ENCODE measurements around the gene SSH3.
"Not testable (repeated sequence)": the region's sequence is repeated elsewhere in the genome, so short reads cannot be mapped to it uniquely, and the experiment has no call there.

The SSH3 gene

DNA sequence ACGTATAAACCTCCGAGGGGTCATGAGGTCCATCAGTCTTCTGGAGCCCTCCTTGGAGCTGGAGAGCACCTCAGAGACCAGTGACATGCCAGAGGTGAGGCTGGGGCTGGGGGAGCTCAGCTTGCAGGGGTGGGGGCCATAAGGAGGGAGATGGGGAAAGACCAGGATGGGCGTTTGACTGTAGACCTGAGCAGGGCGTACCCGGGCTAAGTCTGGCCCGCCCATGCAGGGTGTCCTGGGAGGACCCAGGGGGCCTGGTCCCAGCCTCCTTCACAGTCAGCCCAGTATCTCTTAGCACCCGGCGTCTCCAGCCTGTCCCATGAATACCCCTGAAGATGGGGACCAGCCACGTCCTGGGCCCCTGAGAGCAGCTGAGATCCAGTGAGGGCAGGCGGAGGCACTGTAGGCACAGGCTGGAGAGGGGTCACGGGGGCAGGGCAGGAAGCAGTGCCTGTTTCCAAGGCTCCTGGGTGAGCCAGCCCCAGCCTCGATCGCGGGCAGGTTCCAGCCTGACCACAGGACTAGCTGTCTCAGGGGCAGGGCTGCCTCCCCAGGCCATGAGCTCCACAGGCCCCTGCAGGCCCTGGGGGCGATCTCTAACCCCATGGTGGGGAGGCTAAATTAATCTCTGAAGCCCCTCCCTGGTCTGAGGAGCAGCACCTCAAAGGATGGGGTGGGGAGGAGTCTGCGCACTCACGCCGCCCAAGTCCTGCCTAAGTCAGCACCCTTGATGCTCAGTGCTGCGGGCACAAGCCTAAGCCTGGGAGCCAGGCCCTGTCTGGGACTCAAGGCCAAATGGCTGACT, 7.1 kb downstream of the SSH3 start:
- DNase-seq (ENCODE audit: low read depth in 2 of 2) = no peak

DNA sequence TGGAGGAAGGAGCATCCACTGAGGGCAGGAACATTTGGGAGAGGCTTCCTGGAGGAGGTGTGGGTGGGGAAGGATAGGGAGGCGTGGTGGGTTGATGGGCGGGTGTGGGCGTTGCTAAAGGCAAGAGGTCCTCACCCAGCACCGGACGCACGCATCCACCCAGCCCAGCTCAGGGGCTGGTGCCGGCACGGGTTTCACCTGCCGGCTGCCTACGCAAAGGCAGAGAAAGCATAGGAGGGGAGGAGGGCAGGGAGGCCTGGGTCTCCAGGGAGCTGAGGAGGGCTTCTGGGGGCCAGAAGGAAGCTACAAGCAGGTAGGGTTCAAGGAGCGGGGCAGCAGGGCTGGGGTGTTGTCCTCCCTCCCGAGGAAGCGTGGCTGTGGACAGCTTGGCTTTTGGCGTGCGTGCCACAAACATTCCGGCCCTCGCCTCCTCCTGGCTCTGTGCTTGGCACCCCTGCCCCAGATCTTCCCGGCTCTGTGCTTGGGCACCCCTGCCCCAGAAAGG, 7.8 kb downstream of the SSH3 start:
- no peak for DNase-seq (ENCODE audit: low read depth in 2 of 2)

DNA sequence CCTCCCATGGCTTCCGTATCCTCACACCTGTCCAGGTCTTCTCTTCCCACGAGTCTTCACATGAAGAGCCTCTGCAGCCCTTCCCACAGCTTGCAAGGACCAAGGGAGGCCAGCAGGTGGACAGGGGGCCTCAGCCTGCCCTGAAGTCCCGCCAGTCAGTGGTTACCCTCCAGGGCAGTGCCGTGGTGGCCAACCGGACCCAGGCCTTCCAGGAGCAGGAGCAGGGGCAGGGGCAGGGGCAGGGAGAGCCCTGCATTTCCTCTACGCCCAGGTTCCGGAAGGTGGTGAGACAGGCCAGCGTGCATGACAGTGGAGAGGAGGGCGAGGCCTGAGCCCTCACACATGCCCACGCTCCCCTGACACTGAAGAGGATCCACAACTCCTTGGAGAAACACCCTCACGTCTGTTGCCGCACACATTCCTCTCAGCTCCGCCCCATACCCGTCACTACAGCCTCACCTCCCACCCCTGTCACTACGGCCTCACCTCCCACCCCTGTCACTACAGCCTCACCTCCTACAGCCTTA, 8.3 kb downstream of the SSH3 start:
- DNase-seq (ENCODE audit: low read depth in 2 of 2) = no peak

DNA sequence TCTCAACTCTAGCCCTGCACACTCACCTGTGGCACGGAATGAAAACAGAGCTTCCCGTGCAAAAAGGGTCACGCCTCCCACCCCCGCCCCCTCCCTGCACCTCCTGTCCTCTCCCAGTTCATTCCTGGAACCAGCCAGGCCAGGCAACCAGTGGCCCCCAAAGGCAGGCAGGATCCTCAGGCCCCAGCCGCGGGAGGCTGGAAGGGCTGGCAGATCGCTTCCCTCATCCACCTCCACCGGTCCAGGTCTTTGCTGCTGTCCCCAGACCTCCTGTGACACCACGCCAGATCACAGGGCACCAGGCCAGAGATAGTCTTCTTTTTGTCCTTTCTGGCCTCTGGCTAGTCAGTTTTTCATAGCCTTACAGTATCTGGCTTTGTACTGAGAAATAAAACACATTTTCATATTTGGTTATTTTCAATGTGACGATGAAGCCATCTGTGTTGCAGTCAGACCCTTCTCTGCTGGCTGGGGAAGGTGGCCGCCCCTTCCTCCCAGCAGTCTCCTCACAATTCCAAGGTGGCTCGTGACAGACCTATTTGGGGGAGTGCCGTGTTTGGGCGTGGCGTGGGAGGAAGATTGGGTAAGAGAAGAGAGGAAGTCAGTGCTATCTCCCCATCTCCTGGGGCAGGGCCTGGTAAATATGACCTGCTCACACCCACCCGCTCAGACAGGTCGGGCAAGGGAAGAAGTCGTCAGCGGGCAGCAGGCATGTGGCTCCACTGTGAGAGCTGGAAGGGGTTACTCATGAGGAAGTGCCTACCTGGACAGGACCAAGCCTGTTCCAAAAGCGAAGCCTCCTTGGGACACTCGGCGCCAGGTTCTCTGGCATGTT, 9.1 kb downstream of the SSH3 start:
- DNase-seq (ENCODE audit: low read depth in 2 of 2) = no peak

DNA sequence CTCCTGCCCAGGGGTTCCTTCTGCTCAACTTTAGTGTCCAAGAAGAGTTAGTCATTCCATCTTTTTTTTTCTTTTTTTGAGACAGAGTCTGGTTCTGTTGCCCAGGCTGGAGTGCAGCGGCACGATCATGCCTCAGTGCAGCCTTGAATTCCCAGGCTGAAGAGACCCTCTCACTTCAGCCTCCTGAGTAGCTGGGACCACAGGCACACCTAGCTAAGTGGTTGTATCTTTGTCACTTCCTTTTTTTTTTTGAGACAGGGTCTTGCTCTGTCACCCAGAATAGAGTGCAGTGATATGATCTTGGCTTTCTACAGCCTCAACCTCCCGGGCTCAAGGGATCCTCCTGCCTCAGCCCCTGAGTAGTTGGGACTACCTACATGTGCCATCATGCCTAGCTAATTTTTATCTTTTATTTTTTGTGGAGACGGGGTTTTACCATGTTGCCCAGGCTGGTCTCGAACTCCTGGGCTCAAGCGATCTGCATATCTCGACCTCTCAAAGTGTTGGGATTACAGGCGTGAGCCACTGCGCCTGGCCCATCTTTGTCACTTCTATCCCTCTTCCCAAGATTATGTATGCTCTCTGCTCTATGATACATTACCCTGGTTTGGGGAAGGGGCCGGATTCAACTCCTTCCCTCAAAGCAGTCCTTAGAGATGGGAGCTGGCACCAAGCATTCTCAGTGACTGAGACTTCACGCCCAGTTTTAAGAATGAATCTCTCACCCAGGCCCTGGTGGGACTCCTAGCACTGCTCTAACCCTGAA, 10.0 kb downstream of the SSH3 start:
- DNase-seq (ENCODE audit: low read depth in 2 of 2) = no peak

DNA sequence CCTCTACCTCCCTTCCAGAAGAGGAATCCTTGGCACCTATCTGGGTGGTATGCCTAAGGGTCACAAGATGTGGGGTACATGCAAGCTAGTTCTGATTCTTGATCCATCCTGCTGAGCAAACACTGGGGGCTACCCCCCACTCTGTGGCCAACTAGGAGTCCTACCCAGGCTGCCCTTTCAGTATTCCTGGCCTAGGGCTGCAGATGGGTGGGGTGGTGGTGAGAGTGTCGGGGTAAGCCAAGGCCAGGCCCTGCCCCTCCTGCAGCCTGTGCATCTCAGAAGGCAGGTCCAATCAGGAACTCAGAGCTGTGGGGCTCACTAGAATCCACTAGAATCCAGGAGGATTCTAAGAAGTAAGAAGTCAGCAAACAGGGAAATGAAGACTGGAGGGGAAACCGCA, 10.9 kb downstream of the SSH3 start:
- DNase-seq (ENCODE audit: low read depth in 2 of 2) = no peak

DNA sequence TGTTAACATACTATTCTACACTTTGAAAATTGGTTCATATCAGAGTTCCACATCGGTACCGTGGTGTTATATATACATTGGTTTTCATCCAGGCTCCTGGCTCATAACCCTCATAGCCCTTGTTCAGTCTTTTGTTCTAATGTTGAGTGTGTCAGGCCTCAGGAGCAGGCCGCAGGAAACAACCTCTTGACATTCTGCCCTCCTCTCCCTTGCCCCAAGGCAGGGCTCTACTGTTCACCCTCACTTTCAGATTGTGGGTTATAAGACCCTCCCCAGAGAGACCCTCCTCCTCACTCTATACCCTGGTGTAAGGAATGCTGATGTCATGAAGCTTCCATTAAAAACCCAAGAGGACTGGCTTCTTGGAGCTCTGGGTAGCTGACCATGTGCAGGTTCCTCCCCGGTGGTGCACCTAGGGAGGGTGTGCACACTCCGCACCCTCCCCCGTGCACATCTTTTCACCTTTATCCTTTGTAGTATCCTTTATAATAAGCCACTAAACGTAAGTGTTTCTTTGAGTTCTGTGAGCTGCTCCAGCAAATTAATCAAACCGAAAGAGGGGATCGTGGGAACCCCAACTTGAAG, 12.1 kb downstream of the SSH3 start:
- DNase-seq (ENCODE audit: low read depth in 2 of 2) = no peak

DNA sequence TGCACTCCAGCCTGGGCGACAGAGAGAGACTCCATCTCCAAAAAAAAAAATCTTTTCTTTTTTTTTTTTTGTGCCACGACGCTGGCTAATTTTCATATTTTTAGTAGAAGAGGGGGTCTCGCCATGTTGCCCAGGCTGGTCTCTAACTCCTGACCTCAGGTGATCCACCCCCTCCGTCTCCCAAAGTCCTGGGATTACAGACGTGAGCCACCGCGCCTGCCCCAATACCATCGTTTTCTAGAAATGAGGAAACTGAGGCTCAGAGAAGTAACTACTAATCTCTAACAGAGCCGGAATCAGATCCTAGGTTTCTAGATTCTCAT, 13.5 kb downstream of the SSH3 start:
- DNase-seq (ENCODE audit: low read depth in 2 of 2) = no peak

DNA sequence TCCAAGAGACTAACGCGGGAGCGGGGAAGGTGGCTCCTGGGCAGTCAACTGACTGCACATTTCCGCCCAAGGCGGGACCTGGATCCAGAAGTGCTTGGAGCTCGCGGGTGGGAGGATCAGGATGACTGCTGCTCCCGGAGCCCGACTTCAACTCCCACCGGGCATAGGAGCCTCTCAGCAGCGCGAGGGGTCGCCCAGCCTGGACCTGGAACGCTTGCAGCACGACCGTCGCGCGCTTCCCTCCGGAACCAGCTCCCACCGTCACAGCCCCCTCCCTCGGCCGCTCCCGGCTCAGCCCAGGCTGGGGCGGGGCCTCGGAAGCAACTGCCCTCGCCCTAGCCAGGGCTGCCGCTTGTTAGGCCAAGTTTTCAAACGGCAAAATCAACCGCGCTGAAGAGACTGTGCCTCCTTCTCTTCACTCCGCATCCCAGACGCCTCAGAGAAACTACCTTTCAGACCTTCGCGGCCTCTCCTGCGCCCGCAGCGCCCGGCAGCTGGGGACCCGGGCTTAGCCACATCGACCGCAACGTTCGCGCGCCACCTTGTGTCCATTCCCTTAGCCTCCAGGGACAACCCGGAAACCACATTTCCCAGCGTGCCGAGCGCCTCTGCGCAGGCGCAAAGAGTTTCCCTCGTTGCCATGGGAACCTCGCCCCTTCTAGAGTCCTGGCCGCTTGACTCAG, 14.0 kb downstream of the SSH3 start:
- peak; percentile 84 to 86 for DNase-seq (ENCODE audit: low read depth in 2 of 2)

DNA sequence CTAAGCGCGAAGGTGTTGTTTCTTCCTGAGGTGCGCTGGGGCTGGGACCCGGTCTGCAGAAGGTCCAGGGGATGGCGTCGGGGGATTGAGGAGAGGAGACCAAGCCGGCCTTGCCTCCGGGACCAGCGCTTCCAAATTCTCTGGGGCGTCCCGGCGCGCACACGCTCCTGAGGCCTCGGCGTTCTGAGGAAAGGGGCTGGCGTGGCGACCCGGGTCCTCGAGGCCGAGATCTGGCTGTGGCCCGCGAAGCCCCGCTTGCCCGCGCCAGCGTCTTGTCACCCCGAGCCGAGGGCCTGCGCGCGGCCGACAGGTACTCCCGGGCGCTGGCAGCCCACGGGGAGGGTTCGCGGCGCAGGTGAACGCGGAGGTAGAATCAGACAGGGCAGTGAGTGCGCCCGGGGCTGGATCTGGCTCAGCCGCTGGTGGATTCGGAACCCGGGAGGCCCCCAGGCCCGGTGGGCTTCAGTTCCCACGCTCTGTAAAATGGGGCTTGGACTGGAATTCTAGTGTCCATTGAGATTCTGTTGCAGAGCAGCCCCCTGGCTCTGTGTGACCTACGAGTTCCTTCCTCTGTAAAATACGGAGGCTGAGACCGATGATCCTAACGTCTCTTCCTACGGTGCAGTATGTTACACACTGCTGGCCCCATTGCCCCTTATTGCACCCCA, 14.7 kb downstream of the SSH3 start:
- DNase-seq (ENCODE audit: low read depth in 2 of 2) = no peak

DNA sequence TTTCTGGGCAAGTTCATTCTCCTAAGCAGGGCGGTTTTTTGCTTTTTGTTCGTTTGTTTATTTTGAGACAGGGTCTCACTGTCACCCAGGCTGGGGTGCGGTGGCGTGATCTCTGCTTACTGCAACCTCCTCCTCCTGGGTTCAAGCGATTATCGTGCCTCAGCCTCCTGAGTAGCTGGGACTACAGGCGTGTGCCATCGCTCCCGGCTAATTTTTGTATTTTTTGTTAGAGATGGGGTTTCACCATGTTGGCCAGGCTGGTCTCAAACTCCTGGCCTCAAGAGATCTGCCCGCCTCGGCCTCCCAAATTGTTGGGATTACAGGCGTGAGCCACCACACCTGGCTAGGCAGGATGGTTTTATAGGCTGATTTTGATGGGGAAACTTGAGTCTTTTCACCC, 15.5 kb downstream of the SSH3 start:
- DNase-seq (ENCODE audit: low read depth in 2 of 2) = not testable (repeated sequence)

DNA sequence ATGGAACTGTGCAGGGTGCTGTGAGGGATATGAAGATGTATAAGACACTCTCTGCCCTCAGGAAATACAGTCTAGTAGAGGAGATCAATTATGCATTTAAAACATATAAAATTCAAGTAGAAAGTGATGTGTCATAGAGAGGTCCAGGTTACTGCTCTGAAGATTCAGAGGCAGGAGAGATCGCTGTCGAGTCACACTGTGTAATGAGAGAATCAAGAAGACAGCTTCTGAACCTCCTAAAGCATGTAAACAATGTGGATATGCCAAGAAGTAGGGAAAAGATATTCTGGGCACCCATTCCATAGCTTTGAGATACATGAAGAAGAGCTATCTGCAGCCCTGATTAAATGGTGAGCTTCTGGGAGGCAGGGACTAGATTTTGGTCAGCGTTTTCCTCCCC, 16.7 kb downstream of the SSH3 start:
- no peak for DNase-seq (ENCODE audit: low read depth in 2 of 2)

DNA sequence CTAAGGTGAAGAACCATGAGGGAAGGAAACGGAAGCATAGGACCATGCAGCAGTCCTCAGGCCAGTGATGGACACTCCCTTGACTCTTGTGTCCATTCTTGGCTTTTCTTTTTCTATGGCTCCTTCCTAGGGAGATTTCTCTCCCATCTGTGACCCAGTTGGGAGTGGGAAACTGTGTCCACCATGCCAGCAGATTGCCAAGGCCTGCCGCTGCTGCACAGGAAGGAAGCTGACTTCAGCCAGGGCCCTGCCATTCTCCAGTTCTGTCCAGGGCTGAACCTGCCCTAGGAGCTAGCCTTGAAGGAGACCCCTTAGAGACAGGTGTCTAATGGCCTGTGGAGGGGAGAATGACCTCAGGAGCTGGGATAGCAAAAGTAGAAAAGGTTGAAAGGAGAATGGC, 17.4 kb downstream of the SSH3 start:
- no peak for DNase-seq (ENCODE audit: low read depth in 2 of 2)

DNA sequence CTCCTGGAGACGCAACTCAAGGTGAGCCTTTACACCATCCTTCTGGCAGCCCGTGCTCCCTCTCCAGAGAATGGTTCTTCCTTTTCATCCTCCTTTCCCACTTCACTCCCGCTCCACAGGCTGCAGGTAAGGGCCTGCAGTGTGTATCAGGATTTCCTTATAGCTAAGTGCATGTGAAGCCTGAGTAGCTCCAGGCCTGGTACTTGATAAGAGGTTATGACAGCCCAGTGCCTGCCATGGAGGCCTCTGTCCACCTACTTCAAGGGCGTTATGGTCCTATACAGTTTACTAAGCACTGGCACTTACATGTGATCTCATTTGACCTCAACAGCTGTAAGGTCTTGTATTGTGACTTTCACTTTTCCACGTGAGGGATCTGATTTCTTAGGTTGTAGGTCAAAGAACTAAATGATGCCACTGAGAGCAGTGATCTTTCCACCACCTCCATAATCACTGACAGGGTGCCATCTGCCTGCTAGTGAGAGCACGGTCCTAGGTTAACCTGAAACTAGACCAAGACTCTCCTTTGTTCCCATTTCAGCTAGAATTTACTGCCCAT, 18.1 kb downstream of the SSH3 start:
- DNase-seq (ENCODE audit: low read depth in 2 of 2) = no peak

DNA sequence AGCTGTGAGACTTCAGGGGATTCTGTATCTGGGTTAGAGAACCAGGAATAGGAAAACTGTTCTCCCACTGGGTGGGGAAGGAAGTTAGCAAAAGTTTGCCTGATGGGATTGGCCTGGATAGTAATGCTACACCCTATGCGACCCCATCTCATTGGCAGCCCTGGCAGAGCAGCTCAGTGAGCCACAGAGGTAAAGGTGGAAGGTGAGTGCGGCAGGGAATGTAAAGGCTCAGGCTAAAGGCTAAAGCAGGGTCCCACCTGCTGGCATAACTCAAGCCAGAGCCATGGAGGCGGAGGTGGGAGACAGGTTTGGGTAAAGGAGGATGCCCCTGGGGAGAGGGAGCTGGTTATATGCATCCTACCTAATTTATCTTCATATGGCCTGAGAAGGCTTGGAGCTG, 18.7 kb downstream of the SSH3 start:
- DNase-seq (ENCODE audit: low read depth in 2 of 2) = no peak

DNA sequence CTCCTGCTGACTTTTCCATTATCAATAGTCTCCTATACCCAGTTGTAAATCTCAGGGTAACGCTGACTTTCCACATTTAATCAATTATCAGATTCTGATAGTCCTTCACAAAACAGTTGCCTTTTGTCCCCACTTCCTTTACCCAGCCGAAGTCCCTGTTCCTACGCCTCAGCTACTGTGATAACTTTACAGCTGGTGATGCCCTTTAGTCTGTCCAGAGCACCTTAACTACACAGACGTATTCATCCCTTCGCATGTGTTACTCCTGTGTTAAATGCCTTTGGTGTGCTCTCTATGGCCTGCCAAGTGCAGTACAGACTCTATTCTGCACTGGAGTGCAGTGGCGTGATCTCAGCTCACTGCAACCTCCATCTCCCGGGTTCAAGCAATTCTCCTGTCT, 20.2 kb downstream of the SSH3 start:
- DNase-seq (ENCODE audit: low read depth in 2 of 2) = no peak

DNA sequence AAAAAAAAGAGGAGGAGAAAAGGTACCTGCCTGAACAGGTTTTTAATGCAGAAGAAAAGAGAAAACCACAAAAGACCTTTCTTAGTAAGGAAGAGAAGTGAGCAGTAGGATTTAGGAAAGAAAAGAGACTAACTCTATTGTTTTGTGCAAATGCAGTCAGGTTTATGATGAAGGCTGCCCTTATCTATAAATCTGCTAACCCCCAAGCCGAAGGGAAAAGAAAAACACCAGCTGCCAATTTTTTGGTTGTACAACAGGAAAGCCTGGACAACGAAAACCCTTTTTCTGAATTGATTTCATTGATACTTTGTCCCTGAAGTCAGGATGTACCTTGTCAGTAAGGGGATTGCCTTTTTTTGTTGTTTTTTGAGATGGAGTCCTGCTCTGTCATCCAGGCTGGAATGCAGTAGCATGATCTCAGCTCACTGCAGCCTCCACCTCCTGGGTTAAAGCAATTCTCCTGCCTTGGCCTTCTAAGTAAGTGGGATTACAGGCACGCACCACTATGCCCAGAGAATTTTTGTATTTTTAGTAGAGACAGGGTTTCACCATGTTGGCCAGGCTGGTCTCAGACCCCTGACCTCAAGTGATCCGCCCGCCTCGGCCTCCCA, 28.9 kb downstream of the SSH3 start:
- DNase-seq (ENCODE audit: low read depth in 2 of 2) = no peak

DNA sequence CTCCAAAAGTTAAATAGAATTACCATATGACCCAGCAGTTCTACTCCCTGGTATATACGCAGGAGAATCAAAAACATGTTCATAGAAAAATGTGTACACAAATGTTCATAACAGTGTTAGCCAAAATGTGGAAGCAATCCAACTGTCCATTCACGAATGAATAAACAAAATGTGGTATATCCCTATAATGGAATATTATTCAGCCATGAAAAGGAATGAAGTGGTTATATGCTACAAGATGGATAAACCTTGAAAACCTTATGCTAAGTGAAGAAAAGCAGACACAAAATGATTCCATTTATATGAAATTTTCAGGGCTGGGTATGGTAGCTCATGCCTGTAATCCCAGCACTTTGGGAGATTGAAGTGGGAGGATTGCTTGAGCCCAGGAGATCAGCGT, 33.9 kb downstream of the SSH3 start:
- no peak for DNase-seq (ENCODE audit: low read depth in 2 of 2)

DNA sequence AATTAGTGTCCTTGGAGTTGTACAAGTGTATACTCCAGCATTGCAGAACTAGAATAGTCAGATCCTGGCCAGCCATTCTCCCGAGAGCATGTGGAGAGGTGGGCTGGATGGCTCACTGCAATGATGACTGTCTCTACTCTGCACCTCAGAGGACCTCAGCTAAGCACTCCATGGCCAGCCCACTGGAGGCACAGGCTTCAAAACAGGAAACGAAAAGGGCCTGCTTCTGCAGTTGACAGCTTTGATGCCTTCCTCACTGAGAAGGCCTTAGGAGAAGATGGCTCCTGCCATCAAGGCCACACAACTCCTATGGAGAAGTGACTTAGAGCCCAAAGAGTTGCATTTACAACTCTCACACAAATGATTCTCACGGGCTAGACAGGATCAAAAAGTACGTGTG, 40.9 kb downstream of the SSH3 start:
- no peak for DNase-seq (ENCODE audit: low read depth in 2 of 2)
